Neural crest cell (in vitro differentiated cells): ENCODE results near the gene CD79B. TPM values are rescaled to one million over a fixed set of nuclear protein-coding genes. Genes with fewer than 3 reads are reported as not detected.

Experiments used
- DNase-seq: peaks from one replicate; pipeline ENCODE4 v3.0.0; 2021; ENCODE audit warnings: low read depth, mixed read lengths, low spot score
- H3K27ac Mint-ChIP-seq: one replicate; pipeline ENCODE4 v1.8.0; 2021; ENCODE audit warnings: mild to moderate bottlenecking, mixed read lengths; ENCODE audit not compliant: unreplicated experiment
- H3K27me3 Mint-ChIP-seq: 2 replicates; pipeline ENCODE4 v1.8.0; 2021; ENCODE audit warnings: low read depth, mild to moderate bottlenecking, mixed read lengths
- H3K36me3 Mint-ChIP-seq: 2 replicates; pipeline ENCODE4 v1.8.0; 2021; ENCODE audit warnings: low read depth, mild to moderate bottlenecking, mixed read lengths
- H3K4me1 Mint-ChIP-seq: 2 replicates; pipeline ENCODE4 v1.8.0; 2021; ENCODE audit warnings: mixed read lengths
- H3K4me3 Mint-ChIP-seq: one replicate; pipeline ENCODE4 v1.8.0; 2021; ENCODE audit warnings: mild to moderate bottlenecking, mixed read lengths
- H3K9me3 Mint-ChIP-seq: 2 replicates; pipeline ENCODE4 v1.8.0; 2021; ENCODE audit warnings: mixed read lengths
- CTCF ChIP-seq: fragments of 200-600 bp; sonication (generic); conservative IDR thresholded peaks from 2 replicates; pipeline ENCODE4 v1.5.0; 2021; ENCODE audit warnings: antibody characterized with exemption, mild to moderate bottlenecking
- total RNA-seq: library from RNA; stranded (reverse); gene quantifications from 2 replicates; pipeline ENCODE4 v1.2.1, GENCODE V29; 2021

CD79B gene
- total RNA-seq, 1 donor from 2014 or later = 1.0 TPM

DNA sequence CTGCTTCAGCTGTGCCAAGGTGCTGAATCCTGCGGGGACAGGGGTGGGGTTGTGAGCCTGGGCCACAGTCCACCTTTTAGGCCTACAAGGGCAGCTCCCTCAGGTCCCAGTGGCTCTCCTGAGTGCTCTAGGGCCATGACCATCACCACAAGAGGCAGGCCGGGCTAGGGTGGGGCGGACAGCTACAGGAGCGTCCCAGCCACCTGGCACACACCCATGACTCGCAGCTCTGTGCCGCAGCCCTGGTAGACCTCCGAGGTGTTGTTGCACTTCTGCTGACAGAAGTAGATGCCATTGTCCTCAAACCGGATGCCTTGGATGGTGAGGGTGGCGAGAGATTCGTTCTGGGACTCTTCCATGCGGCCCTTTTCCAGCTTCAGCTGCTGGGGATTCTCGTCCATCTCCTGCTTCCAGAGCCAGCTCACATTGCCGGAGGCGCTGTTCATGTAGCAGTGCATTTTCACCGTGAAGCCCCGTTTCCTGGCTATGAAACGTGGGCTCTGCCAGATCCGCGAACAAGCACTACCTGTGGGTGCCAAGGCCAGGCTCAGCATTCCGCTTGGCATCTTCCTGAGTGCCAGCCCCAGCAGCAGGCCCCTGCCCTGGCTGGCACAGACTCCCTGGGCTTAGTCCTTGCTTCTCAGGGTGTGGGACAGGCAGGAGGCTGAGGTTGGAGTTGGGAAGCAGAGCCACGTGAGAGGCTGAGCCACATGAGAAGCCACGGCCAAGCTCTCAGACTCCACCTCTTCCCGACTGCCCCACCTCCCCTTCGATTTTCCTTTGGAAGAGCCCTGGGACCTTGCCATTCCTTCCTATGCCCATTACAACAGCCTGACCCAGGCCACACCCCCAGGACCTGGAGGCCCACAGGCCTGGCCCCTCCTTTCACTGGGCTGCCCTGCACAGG is 2.0 kb downstream of the CD79B start:
- no peak overlapping the region for H3K27ac Mint-ChIP-seq
- DNase-seq = no peak
- peaks cover 6% of the 10 kb centered on the region for H3K4me1 Mint-ChIP-seq
- no peaks in the 10 kb centered on the region for H3K9me3 Mint-ChIP-seq
- H3K27me3 Mint-ChIP-seq = no peaks in the 10 kb centered on the region
- TF ChIP-seq CTCF = no peak
- H3K36me3 Mint-ChIP-seq = no peaks in the 10 kb centered on the region
- H3K4me3 Mint-ChIP-seq = no peak overlapping the region

DNA sequence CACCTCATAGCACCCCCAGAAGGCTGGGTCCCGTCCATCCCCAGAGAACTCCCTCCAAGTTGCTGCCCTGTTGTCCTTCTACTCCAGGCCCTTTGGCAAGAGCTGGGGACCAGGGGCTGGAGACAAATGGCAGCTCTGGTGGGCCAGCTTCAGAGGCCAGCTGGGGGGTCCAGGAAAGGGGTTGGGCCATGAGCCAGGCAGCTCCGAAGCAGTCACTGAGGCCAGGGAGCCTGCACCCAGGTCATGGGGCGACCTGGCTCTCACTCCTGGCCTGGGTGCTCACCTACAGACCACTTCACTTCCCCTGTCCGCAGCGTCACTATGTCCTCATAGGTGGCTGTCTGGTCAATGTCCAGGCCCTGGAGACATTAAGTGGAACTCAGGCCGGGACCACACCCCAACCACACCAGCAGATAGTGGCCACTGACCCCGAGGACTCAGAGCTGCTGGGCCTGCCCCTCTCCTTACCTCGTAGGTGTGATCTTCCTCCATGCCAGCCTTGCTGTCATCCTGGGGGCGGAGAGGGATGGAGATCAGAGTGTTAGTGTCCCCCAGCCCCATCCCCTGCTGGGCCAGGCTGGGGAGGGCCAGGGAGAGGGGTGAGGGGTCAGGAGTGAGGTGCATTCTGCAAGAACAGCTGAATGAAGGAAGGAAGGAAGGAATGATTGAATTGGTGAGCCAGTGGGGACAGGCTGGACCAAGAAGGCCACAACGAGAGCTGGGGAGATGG is 3.0 kb downstream of the CD79B start:
- DNase-seq = no peak
- Mint-ChIP-seq H3K27me3 (no peaks in the 10 kb centered on the region), H3K9me3 (no peaks in the 10 kb centered on the region), H3K36me3 (no peaks in the 10 kb centered on the region), H3K4me1 (peaks cover 6% of the 10 kb centered on the region), H3K27ac (no peak overlapping the region), H3K4me3 (no peak overlapping the region)
- no peak for TF ChIP-seq CTCF

- Mint-ChIP-seq H3K27ac (no peak overlapping the region), H3K36me3 (no peaks in the 10 kb centered on the region), H3K27me3 (no peaks in the 10 kb centered on the region), H3K9me3 (no peaks in the 10 kb centered on the region), H3K4me1 (peaks cover 6% of the 10 kb centered on the region), H3K4me3 (no peak overlapping the region)
- DNase-seq = no peak
- no peak for TF ChIP-seq CTCF
Measured at GRCh38 chr17:63928172-63928666, 3.9 kb downstream of the CD79B start.

GRCh38 chr17:63927464-63928171 is 4.5 kb downstream of the CD79B start:
- Mint-ChIP-seq H3K36me3 (no peaks in the 10 kb centered on the region), H3K9me3 (no peaks in the 10 kb centered on the region), H3K4me3 (no peak overlapping the region), H3K27ac (no peak overlapping the region), H3K27me3 (no peaks in the 10 kb centered on the region), H3K4me1 (peaks cover 6% of the 10 kb centered on the region)
- no peak for DNase-seq
- no peak for TF ChIP-seq CTCF

GRCh38 chr17:63926164-63926563 is 6.0 kb downstream of the CD79B start:
- no peak for DNase-seq
- H3K27me3 Mint-ChIP-seq = no peaks in the 10 kb centered on the region
- no peak overlapping the region for H3K4me3 Mint-ChIP-seq
- no peaks in the 10 kb centered on the region for H3K36me3 Mint-ChIP-seq
- H3K27ac Mint-ChIP-seq = no peak overlapping the region
- H3K4me1 Mint-ChIP-seq = peaks cover 6% of the 10 kb centered on the region
- no peak for TF ChIP-seq CTCF
- no peaks in the 10 kb centered on the region for H3K9me3 Mint-ChIP-seq
